ENCODE data around the gene CCDC7.
"Not testable (repeated sequence)": the region's sequence is repeated elsewhere in the genome, so short reads cannot be mapped to it uniquely, and the experiment has no call there.

Gene CCDC7

DNA sequence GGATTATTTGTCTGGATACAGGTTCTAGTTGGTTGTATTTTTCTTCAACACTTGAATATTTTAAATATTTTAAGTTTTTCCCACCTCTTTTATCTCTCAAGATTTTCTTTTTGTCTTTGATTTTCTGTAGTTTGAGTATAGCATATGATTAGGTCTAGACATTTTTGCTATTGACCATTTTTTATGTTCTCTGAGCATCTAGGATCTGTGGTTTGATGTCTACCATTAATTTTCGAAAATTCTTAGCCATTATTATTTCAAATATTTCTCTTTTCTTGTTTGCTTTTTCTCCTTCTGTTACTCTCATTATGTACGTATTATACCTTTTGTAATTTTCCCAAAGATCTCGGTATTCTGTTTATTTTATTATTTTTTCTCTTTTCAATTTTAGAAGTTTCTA, 293.0 kb downstream of the CCDC7 start:
- DNase-seq, result no peak

DNA sequence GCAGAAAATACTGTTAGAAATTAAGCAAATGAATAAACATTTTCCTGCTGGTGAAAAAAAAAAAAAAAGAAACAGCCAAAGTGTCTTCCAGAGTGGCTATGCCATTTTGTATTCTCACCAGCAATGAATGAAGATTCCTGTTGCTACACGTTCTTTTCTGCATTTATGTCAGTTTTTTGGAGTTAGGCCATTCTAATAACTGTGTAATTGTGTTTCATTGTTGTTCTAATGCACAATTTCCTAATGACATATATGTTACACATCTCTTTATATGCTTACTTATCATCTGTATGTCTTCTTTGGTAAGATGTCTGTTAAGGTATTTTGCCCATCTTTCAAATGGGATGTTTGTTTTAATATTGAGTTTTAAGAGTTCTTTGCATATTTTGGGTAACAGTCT, 298.4 kb downstream of the CCDC7 start:
- DNase-seq, result no peak

DNA sequence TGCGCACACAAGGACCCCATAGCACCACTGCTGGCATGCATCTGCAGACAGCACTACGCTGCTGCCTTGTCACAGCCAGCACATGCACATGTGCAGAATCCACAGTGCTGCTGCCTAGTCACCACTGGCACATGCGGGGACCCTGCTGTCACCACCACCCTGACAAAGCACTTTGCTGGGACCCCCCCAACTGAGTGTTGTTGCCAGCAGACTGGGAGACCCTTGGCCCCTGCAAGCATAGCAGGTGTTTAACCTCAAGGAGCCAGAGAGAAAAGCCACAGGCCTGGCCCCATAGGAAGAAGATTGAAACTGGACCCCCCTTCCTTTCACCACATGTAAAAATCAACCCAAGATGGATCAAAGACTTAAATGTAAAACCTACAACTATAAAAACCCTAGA, 300.9 kb downstream of the CCDC7 start:
- DNase-seq, result no peak

DNA sequence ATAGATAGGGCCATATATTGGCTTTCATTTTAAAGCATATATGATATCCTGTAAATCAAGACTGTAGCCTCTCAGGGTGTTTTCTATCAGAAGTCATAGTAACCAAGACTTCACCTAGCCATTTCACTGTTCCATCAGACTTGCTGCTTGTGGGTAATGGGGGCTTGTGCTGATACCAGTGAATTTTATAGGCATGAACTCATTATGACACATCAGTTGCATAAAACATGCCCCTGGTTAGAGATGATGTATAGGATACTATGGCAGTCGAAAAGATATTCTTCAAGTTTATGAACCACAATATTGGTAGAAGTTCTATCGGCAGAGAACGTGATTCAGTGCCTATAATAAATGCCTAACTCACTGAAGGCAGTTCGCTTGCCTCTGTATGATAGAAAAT, 305.6 kb downstream of the CCDC7 start:
- no peak for DNase-seq

DNA sequence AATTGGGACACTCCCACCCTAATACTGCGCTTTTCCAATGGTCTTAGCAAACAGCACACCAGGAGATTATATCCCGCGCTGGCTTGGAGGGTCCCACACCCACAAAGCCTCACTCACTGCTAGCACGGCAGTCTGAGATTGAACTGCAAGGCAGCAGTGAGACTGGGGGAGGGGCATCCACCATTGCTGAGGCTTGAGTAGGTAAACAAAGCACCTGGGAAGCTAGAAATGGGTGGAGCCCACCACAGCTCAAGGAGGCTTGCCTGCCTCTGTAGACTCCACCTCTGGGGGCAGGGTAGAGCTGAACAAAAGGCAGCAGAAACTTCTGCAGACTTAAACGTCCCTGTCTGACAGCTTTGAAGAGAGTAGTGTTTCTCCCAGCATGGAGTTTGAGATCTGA, 309.0 kb downstream of the CCDC7 start:
- DNase-seq, result not testable (repeated sequence)

DNA sequence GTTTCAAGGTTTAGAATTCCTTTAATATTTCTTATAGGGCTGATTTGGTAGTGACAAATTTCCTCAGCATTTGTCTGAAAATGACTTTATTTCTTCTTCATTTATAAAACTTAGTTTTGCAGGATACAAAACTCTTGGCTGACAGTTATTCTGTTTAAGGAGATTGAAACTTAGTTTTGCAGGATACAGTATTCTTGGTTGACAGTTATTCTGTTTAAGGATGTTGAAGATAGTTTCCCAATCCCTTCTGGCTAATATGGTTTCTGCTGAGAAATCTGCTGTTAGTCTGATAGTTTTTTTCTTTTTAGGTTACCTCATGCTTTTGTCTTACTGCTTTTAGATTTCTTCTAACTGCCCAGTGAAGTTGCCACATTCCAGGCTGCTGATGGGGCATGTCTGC, 325.3 kb downstream of the CCDC7 start:
- no peak for DNase-seq

DNA sequence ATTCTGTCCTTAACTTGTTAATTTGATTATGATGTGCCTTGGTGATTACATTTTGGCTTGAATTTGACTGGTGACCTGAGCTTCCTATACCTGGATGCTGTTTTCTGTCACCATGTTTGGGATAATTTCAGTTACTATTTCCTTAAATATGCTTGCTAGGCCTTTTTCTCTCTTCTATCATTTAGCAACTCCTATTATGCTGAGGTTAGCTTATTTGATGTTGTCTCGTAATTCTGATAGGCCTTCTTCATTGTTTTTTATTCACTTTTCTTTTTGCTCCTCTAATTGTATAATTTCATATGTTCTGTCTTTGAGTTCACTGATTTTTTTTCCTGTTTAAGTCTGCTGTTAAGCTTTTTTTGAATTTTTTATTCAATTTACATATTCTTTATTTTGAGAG, 327.2 kb downstream of the CCDC7 start:
- no peak for DNase-seq

DNA sequence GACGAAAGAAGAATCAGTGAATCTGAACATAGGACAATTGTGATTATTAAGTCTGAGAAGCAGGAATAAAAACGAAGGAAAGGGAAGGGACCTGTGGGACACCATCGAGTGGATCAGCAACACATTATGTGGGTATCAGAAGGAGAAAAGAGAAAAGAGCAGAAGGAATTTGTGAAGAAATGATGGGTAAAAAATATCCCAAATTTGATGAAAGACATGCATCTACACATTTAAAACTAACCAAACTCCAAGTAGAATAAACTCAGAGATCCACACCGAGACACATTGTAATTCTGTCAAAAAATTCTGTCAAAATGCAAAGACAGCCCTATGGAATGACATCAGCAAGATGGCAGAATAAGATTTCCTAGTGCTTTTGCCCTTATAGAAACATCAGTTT, 341.0 kb downstream of the CCDC7 start:
- DNase-seq, result no peak

DNA sequence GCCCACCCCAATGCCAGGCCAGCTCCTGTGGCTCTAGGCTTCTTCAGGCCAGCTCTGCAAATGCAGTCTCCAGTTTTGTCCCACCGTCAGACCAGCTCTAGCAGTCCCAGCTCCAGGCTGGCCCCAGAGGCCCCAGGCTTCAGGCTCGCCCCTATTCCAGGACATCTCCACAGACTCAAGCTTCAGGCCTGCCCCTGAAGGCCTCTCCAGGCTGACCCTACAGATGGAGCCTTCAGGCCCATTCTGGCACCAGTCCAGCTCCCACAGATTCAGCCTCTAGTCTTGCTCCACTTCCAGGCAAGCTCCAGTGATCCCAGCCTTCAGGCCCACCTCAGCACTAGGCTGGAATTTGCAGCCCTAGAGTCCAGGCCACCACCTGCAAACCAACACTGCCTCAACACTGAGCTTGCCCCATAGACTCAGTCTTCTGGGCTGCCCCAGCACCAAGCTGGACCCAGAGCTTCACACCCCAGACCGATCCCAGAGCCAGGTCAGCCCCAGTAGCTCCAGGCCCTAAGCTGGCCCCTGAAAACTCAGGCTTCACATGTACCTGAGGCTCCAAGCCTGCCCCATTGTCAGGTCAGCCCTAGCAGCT, 341.8 kb downstream of the CCDC7 start:
- no peak for DNase-seq

DNA sequence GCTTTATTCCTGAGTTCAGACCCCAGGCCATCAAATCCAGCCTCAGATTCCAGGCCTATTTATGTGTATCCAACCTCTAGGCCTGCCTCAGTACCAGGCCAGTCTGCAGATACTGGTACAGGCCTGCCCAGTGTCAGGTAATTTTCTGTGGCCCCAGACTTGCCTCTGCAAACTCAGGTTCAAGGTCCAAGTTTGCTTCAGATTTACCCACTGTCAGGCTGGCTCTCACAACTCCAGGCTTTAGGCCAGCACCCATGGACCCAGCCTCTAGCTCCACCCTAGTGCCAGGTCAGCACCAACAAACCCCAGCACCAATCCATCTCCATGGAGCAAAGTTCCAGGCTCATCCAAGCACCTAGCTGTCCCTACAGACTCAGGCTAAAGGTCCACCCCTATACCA, 342.4 kb downstream of the CCDC7 start:
- DNase-seq, result no peak

DNA sequence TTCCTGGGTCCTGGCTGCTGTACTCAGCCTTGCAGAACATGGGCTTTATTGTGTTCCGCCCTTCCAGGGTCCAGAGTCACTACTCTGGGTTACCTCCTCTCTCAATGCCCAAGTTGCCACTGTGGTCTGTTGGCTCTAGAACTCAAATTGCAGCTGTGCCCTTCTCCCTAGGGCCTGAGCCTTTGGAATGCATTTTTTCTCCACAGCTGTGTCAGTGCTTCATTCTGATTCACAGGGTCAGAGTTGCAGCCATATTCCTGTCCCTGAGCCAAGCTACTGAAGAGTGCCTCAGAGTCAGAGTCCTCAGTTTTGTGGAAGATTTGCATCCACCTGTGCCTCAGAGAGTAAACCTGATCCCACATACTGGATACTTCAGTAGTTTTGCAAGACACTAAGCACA, 344.5 kb downstream of the CCDC7 start:
- DNase-seq, result no peak

DNA sequence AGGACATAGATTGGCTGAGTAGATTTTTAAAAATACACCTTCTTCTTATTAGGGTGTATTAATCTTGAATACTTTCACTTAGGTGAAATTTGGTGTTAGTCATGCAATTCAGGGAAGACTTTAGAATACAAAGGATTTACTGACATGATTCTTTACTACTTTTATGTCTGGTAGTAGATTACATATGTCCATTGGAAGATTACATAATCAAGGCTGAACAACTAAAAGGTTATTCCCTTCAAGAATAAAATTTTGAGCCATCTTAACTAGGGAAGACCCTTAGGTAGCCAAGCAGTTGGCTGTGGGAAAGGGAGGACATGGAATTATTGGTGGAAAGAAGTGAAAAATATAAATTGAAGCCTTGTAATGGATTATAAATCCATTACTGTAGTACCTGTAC, 347.1 kb downstream of the CCDC7 start:
- no peak for DNase-seq

DNA sequence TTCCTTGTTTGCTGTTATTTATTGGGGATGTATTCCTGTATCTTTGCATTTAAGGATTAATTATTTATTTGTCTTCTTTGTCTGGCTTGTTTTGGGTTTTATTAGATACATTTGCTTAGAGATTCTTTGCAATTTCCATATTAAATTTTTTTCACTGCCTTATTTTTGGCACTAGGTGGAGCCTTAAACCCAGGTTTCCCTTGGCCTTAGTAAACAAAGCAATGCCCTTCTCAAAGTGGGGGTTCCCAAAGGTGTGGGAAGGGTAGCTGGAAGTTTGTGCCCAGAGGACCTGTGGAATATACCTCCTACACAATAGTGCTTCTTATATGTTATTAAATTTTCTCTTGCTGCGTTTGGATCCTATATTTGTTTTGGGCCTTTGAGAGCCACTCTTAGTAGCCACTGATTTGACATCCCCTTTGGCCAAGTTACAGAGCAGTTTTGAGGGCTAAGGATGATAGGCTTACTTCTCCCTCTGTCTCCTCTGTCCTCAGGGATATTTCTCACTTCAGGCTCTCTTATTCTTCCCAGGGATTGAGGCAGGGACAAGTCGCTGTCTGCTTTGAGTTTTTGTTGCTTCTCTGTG, 349.8 kb downstream of the CCDC7 start:
- peak; percentile 8 for DNase-seq

DNA sequence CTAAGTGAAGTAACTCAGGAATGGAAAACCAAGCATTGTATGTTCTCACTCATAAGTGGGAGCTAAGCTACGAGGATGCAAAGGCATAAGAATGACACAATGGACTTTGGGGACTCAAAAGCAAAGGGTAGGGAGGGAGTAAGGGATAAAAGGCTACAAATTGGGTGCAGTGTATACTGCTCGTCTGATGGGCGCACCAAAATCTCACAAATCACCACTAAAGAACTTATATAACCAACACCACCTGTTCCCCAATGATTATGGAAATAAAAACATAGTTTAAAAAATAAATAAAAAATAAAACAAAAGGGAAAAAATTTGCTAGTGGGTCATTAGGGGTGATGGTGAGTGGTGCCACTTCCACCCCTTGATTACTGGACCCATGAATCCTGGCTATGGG, 351.5 kb downstream of the CCDC7 start:
- DNase-seq, result not testable (repeated sequence)

DNA sequence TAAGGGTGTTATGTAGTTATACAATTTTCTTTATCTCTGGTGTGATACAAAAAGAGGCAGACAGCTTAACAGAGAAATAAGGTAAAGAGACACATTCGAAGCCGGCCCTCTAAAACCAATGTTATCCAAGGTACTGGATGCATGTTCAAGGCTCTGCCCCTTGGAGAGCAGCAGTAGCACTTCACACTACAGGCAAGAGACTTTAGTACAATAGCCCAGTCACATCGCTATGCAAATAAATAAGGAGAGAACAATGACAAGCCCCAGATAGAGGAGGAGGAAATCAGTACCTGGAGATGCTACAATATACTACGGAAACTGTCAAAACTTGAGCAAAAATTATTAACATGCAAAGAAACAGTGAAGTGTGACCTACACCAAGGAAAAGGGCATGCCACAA, 401.0 kb downstream of the CCDC7 start:
- no peak for DNase-seq

DNA sequence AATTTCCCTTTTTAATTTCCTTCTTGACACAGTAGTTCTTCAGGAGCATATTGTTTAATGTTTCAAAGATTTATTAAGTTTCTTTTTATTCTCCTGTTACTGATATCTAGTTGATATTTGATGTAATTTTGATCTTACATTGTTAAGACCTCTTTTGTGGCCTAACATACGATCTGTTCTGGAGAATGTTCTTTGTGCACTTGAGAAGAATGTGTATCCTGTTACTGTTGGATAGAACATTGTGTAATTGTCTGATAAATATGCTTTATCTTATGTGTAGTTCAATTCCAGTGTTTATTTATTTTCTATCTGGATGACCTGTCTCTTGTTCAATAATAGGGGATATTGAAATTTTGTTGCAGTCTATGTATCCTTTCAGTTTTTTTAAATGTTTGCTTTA, 405.4 kb downstream of the CCDC7 start:
- DNase-seq, result no peak

DNA sequence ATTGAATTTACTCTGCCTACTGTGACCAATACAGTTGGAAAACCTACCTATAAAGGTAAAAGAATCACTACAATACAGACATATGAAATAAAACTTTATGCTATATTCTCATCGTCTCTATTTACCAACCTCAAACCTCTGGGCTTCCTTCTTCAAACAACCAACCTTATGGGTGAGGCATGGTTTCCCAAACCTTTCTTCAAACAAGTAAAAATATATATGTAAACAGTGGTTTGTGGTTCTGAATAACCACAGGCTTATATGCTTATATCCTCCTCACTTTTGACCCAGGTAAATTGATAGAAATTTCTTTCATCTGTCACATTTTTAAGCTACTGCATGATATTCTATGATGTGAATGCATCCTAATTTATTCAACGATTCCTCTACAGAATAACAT, 408.5 kb downstream of the CCDC7 start:
- DNase-seq, result no peak

DNA sequence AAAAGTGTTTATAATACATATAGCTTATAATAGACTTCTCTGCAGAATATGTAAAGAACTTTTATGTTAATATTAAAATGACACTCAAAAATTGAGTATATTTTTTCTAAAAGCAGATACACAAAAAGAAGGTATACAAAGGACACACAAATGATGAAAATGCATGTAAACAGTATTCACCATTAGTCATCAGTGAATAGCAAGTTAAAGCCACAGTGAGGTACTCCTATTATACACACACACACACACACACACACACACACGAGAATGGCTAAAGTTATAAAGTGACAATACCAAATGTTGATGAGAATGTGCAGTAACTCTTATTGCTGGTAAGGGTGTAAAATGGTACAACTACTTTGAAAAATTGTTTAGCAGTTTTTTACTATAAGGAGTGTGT, 419.2 kb downstream of the CCDC7 start:
- no peak for DNase-seq

DNA sequence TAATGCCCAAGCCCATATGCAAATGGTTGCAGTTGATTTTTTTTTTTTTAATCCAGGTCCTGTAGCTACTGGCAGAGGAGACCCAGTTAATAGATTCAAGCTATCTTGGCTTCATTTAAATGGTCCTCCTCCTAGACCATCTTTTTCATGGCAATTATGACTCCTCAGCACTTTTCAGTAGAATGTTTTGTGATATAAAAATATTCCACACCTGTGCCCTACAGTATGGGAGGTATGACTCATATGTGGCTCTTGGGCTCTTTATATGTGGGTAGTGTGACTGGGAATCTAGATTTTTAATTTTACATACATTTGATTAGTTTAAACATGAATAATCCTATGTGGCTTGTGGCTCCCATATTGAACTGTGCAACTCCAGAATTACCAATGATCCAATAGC, 432.0 kb downstream of the CCDC7 start:
- no peak for DNase-seq

DNA sequence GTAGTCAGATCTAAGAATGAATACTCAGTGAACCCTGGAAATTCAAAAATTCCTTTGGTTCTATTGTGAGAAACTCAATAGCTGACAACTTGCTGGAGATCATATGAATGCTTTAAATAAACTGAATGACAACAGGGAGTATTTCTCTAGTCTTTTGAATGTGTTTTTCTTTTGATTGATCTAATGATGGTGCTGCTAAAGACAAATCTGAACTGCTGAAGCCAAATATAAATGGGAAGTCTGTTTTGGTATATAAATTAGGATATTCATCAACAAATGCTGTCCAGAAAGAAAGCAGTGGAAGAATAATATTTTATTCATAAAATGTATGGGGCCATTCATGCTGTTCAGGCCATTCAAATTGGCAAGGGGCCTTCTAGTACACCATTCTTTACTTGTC, 432.7 kb downstream of the CCDC7 start:
- no peak for DNase-seq

DNA sequence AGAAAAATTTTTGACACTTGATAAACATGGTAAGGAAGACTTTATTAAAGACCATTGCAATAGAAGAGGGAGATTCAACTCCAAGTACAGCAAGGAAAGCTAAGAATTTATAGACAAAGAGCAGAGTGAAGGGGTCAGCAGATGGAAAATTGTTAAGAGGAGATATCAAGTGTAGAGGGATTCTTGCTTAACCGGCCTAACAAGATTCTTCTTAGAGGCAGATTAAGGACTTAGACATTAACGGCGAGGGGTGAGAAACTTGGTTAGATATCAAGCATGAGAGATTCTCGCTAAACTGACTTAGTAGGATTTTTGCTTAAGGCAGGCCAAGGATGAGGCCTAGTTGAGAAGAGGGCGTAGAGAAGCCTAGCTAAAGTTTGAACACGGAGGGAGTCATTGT, 436.1 kb downstream of the CCDC7 start:
- DNase-seq, result no peak

DNA sequence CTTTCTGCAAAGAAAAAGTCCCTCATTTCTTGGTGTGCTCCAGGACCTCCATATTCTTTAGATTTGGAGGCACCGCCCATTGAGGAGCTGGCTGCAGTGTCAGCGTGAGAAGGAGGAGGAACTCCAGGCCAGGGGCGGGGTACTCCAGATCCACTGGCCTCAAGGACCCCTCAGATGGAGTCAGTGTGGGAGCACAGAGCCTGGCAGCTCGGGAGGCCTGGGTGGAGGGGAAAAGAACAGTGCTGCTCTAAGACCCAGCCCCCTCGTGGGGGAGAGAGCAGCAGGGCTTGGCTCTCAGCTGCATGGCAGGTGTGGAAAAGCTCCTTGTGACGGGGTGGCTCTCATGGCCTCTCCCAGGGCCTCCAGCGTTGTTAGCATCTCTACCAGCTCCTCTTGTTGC, 441.5 kb downstream of the CCDC7 start:
- DNase-seq, result no peak

DNA sequence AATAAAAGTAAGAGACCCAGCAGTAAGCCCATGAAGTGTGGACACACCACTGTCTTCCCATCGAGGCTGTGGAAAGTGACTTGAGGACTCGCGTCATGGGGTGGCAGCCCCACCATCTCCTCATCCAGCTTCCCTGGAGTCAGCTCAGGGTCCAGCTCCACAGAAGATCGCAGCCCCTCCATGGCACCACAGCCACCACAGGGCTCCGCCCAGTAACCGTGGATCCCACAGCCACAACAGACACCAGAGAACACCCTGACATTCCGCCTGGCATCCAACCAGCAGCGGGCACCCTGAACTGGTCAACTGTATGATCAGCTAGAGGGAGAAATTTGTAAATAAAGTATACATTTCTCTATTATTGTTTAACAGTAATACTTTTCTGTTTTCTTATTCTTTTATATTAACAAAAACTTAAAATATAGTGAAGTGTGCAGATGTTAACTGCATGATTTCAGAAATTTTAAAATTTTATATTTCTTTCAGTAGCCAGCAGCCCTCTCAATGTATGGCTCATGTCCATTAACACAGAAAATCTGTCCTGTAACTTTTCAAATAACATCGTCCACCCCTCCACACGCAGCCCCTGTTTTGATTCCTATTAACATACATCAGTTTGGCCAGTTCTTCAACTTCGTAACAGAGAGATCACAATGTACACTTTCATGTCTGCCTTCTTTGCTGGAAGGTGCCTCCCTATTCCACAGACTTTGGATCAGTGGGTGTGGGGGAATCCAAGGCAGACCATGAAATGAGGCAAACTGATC, 442.4 kb downstream of the CCDC7 start:
- no peak for DNase-seq

DNA sequence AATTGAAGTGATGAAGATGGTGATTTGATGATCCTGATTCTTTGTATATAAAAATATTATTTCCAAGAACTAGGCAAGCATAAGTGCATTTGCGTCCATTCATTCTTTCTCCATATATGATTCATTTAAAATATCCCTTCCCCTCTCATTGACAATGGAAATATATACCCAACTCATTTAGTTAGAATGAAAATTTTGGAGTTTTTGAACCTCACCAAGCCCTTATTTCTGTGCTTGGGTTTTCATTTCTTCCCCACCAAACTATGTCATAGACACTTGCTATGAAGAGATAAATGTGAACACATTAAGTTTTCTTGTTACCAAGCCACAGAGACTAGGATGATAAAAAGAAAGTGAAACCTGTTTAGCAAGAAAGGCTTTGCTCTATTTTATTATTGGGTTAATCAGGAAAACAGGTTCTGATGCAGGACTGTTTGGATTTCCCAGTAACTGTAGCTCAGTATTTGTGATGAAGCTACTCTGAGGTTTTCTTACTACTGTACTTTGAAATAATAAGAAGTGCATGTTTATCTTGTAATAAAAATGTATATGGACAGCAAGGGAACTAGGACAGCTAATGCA, 443.8 kb downstream of the CCDC7 start:
- no peak for DNase-seq
